ENCODE data around the gene HAUS7.

Gene HAUS7

DNA sequence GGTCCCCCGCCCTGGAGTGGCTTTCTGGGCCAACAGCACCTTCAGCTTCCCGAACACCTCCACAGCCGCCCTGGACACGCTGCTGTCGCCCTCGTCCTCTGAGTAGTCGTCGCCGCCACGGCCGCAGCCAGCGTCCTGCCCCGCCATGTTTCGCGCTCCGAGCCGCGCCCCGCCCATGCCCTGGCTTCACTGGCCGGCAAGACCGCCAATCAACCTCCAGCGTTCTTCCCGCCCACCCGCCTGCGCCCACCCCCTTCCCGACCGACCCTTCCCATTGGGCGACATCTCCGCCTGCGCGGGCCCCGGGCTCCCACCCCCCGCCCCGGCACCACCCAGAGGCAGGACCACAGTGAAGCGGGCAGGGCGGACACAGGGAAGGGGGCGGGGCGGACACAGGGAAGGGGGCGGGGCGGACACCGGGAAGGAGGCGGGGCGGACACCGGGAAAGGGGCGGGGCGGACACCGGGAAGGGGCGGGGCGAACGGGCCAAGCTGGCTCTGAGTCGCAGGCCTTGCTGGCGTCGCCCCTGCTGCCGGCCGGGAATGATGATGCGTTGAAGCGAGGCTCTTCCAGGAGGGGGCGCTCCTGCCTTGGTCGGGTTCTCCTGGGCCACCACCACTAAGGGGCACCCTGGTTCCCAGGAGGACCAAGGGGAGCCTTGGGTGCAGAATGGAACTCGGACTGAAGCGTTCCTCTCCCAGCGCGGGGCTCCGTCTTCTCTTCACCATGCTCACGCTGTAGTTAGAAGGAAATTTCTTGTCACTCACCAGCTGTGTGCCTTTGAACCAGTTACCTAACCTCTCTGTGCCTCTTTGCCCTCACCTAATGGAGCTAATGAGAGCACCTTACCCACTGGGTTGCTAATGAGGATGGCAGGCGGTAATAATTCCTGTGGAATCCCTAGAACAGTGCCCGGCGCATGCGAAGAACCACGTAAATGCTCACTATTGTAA, at the start of gene HAUS7:
Gene HAUS7 (minus strand): TSS at position 166 of the 953 bp plus-strand sequence. CDS start 19 bp downstream, at position 147.
- no peaks in the 10 kb centered on the region for H3K27me3 Mint-ChIP-seq
- peak within 1 kb of the TSS; percentile 82 to 85 for H3K4me3 Mint-ChIP-seq
- DNase-seq (peak; percentile 74), ATAC-seq (replicated peaks) (peak; percentile 83 to 88)
- H3K27ac Mint-ChIP-seq = peak within 1 kb of the TSS; percentile 79
- peaks cover 15% of the 10 kb centered on the region in 2 donors for H3K4me1 Mint-ChIP-seq
- H3K9me3 Mint-ChIP-seq = no peaks in the 10 kb centered on the region
- peaks cover 0 to 8% of the 10 kb centered on the region in 2 donors for H3K36me3 Mint-ChIP-seq

DNA sequence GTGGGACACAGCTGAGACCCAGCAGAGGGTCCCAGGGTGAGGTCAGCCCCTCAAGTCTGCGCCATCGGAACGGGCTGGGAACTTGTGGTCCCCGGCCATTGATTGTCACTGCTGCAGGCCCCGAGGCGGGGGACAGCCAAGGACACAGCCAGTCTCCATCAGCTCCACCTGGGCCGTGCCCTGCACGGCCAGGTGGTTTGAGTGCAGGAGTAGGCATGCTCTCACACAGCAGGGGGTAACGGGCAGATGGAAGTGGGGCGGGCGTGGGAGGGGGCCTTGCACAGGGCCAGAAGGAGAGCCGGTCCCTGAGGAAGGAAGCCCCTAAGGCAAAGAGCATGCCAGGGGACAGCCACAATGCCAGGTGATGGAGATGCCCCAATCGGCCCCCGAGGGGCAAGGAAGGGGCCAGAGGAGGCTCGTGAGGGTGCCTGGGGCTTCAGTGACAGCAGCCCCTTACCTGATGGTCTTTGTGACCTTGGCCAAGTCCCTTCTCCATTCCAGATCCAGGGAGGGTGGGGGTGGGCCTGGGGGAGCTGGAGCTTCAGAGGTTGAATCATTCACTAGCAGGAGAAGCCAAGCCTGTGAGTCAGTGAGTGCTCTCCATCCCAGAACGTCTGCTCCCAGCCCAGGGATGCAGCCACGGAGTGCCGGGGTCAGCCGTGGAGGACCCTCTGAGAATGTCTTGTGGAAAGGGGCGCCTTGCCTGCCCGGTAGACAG, 49.4 kb upstream of the HAUS7 start:
- Mint-ChIP-seq H3K27me3 (peaks cover 25 to 53% of the 10 kb centered on the region in 2 donors), H3K4me3 (no peak overlapping the region), H3K9me3 (no peaks in the 10 kb centered on the region), H3K4me1 (peaks cover 5 to 6% of the 10 kb centered on the region in 2 donors), H3K36me3 (no peaks in the 10 kb centered on the region), H3K27ac (no peak overlapping the region)
- no peak for ATAC-seq (replicated peaks)
- DNase-seq = no peak

DNA sequence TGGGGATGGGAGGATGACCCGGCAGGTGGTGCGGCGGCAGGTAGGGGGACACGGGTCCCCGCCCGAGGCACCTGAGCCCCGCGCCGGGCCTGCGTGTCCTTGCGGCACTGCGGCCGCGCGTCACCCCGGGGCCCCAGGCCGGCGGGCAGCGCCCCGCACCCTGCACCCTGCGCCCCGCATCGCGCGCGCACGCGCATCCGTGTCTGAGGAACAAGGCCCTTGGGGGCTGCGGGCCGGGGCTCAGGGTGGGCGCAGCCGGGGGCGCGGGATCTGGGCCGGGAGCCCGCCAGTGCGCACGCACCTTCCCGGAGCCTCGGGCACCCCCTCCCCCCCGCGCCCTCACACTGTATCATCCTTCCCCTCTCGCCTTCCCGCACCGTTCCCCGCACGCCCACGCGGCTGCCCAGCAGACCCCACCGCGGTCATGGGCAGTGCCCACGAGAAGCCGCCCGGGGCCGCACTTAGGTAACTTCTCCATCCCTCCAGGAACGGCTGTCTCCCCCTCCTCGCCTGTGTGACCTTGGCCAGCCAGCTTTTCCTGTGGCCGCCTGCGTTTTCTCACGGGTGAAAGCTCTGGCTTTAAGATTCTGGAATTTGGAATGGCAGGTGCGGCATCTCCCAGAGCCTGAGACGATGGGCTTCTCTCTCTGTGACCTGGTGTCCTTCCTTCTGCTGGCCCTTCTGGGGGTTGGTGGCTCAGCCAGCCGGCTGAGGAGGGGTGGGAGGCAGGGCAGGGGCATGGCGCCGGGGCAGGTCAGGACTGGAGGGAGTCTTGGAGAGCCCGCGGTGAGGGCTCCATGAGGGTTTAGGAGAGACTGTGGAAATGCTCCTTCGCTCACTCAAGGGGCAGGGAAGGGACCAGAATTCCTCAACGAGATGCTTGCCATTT, 47.8 kb upstream of the HAUS7 start:
- Mint-ChIP-seq H3K4me1 (peaks cover 5 to 6% of the 10 kb centered on the region in 2 donors), H3K9me3 (no peaks in the 10 kb centered on the region), H3K27ac (no peak overlapping the region), H3K4me3 (peak overlapping the region in 1 of 2 donors; percentile 23), H3K27me3 (peaks cover 25 to 53% of the 10 kb centered on the region in 2 donors), H3K36me3 (no peaks in the 10 kb centered on the region)
- no peak for DNase-seq
- no peak for ATAC-seq (replicated peaks)

DNA sequence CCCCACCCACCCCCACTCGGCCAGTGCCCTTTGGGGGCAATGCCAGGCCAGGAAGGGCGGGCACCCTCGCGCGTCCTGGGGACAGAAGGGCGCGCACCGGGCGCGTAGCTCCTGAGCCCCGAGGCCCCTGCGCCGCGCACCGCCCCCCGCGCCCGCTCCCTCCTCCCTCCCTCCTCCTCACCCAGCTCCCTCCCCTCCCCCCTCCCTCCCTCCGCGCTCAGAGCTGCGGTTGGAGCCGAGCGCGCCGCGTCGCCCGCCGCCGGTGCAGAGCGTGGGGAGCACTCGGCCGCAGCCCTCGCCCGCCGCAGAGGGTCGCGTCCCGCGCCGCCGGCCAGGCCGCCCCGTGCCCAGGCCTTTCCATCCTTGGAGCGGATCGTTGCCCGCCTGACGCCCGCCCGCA, 47.0 kb upstream of the HAUS7 start, which contains the start of gene ATP2B3:
Gene ATP2B3 (plus strand): TSS at position 220 of the 400 bp plus-strand sequence. CDS start 18,606 bp downstream, outside the sequence.
- Mint-ChIP-seq H3K36me3 (no peaks in the 10 kb centered on the region), H3K4me3 (peak within 1 kb of the TSS in 1 of 2 donors; percentile 23), H3K27me3 (peaks cover 24 to 52% of the 10 kb centered on the region in 2 donors), H3K4me1 (peaks cover 5 to 6% of the 10 kb centered on the region in 2 donors), H3K9me3 (no peaks in the 10 kb centered on the region), H3K27ac (no peak within 1 kb of the TSS)
- DNase-seq = no peak
- ATAC-seq (replicated peaks) = no peak

DNA sequence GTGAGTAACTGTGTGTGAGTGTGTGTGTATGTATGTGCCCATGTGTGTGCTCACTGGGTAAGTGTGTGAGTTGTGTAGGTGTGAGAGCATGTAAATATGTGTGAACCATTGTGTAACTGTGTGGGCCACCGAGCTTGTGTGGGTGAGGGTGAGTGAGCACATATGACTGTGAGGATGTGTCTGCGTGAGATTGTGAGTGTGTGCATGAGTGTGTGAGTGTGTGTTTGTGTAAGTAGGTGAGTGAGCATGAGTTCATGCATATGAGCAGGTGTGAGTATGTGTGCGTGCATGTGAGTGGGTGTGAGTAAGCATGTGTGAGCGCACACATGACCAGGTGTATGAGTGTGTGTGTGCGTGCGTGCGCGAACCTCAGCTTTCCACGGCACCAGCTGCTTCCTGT, 45.7 kb upstream of the HAUS7 start:
- Mint-ChIP-seq H3K9me3 (no peaks in the 10 kb centered on the region), H3K4me3 (no peak overlapping the region), H3K27me3 (peaks cover 15 to 40% of the 10 kb centered on the region in 2 donors), H3K36me3 (no peaks in the 10 kb centered on the region), H3K27ac (no peak overlapping the region), H3K4me1 (peaks cover 5 to 6% of the 10 kb centered on the region in 2 donors)
- DNase-seq = no peak
- no peak for ATAC-seq (replicated peaks)

DNA sequence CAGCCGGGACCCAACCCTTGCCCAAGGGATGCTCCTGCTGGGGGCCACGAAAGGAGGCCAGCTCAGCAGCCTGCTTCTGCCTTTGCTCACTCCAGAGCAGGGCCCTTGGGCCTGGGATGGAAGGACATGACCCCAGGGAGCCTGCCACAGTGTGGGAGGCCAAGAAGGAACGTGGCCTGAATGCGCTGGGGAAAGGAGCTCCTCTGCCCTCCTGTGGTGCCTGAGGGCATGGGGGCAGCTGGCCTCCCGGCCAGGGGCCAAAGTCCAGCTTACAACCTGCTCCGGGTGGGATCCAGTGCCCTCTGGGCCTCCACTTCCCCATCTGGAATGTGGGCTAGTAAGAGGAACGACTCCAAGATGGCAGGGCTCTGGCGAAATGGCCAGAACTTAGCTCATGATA, 45.1 kb upstream of the HAUS7 start:
- H3K4me3 Mint-ChIP-seq = no peak overlapping the region
- peaks cover 12 to 35% of the 10 kb centered on the region in 2 donors for H3K27me3 Mint-ChIP-seq
- no peaks in the 10 kb centered on the region for H3K9me3 Mint-ChIP-seq
- peaks cover 5 to 6% of the 10 kb centered on the region in 2 donors for H3K4me1 Mint-ChIP-seq
- no peak overlapping the region for H3K27ac Mint-ChIP-seq
- DNase-seq = no peak
- no peaks in the 10 kb centered on the region for H3K36me3 Mint-ChIP-seq
- ATAC-seq (replicated peaks) = no peak

DNA sequence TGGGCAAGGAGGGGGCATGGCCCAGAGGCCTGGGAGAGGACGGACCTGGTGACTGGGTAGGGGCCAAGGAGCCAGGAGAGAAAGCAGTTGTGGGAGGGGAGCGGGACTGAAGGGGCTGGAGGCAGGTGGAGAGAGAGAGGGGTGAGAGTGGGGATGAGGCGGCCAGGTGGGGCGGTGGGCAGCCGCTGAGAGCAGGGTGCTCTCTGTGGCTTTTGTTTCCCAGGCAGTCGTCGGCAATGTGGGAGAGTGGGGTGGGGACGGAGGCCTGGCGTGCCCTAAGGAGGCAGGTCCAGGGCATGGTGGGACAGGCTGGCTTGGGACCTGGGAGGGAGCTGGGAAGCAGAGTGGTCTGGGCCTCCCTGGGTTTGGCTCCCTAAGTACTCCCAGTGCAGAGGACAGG, 43.9 kb upstream of the HAUS7 start:
- no peak for DNase-seq
- H3K9me3 Mint-ChIP-seq = no peaks in the 10 kb centered on the region
- no peak overlapping the region for H3K4me3 Mint-ChIP-seq
- no peak for ATAC-seq (replicated peaks)
- no peaks in the 10 kb centered on the region for H3K36me3 Mint-ChIP-seq
- no peak overlapping the region for H3K27ac Mint-ChIP-seq
- H3K27me3 Mint-ChIP-seq = peaks cover 12 to 27% of the 10 kb centered on the region in 2 donors
- H3K4me1 Mint-ChIP-seq = peaks cover 5 to 6% of the 10 kb centered on the region in 2 donors

DNA sequence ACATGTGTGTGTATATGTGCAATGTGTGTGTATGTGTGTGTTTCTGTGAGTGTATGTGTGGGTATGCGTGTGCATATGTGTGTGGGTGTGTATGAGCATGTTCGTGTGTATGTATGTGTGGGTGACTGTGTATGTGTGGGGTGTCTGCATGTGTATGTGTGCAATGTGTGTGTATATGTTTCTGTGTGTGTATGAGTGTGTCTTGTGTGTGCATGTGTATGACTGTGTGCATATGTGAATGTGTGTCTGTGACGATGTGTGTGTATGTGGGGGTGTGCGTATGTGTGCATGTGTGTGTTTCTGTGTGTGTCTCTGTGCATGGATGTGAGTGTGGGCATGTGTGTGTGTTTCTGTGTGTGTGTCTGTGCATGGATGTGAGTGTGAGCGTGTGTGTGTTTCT, 42.9 kb upstream of the HAUS7 start:
- DNase-seq (no peak), ATAC-seq (replicated peaks) (no peak)
- Mint-ChIP-seq H3K4me1 (peaks cover 2 to 4% of the 10 kb centered on the region in 2 donors), H3K36me3 (peaks cover 0 to 1% of the 10 kb centered on the region in 2 donors), H3K27ac (no peak overlapping the region), H3K9me3 (no peaks in the 10 kb centered on the region), H3K4me3 (no peak overlapping the region), H3K27me3 (peaks cover 13 to 17% of the 10 kb centered on the region in 2 donors)

DNA sequence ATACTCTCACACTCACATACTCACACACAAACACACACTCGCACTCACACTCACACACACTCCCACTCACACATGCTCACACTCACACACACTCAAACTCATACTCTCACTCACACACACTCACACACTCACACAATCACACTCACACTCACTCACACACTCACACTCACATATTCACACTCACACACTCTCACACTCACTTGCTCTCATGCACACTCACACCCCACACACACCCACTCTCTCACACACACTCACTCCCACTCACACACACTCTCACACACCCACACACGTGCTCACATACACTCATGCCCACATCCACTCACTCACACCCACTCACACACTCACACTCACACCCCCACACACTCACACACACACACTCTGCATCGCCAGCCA, 42.1 kb upstream of the HAUS7 start:
- Mint-ChIP-seq H3K27ac (no peak overlapping the region), H3K4me3 (no peak overlapping the region), H3K27me3 (peaks cover 11 to 14% of the 10 kb centered on the region in 2 donors), H3K9me3 (no peaks in the 10 kb centered on the region), H3K36me3 (peaks cover 0 to 1% of the 10 kb centered on the region in 2 donors), H3K4me1 (peaks cover 5 to 8% of the 10 kb centered on the region in 2 donors)
- ATAC-seq (replicated peaks) (no peak), DNase-seq (no peak)

DNA sequence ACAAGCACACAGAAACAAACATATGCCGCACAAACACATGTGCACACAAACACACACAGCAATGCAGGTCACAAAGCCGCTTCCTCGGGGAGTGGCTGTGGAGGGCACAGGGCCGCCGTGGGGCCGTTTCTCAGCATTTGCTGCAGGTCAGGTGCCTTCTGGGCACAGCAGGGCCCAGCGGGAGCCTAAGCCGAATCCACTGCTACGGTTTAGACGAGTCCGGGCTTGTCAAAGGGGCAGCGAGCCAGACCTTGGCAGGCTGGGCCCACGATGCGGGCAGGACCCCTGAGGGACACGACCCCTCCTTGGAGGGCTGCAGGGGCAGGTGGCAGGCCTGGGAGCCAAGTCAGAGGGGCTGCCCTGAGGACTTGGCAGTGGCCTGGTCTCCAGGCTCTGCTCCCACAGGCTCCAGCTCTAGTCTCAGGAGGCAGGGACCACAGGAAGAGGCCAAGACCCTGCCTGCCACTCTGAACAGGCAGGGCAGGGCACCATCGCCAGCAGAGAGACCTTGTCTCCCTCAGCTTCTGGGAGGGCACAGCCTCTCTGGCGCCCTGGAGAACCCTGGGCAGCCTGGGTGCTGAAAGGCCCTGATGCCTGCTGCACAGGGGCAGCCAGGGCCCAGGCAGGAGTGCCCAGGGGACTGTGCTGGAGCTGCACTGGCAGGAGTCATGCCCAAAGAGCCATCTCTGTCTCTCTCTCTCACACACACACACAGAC, 41.6 kb upstream of the HAUS7 start:
- H3K36me3 Mint-ChIP-seq = peaks cover 0 to 1% of the 10 kb centered on the region in 2 donors
- H3K27ac Mint-ChIP-seq = no peak overlapping the region
- DNase-seq = no peak
- H3K27me3 Mint-ChIP-seq = peaks cover 12 to 13% of the 10 kb centered on the region in 2 donors
- no peaks in the 10 kb centered on the region for H3K9me3 Mint-ChIP-seq
- H3K4me1 Mint-ChIP-seq = peaks cover 8 to 9% of the 10 kb centered on the region in 2 donors
- no peak for ATAC-seq (replicated peaks)
- no peak overlapping the region for H3K4me3 Mint-ChIP-seq

DNA sequence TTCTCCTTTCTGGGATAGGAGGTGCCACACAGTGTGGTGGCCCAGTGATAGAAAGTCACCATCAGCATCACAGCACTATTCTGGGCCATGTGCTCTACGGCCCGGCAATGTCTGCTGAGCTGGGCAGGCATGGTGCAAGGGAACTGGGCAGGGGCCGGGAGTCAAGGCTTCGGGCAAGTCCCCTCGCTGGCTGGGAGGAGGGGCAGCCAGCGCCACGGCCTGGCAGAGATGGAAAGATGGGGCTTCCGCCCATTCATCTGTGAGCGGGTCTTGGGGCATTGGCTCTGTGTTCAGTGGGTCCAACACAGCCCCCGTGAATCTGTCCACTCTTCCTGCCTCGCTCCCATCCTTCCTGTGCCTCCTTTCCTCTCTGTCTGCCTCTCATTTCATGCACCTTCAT, 40.0 kb upstream of the HAUS7 start:
- H3K4me3 Mint-ChIP-seq = no peak overlapping the region
- H3K36me3 Mint-ChIP-seq = peaks cover 0 to 1% of the 10 kb centered on the region in 2 donors
- H3K27ac Mint-ChIP-seq = no peak overlapping the region
- H3K9me3 Mint-ChIP-seq = no peaks in the 10 kb centered on the region
- peaks cover 3 to 9% of the 10 kb centered on the region in 2 donors for H3K4me1 Mint-ChIP-seq
- H3K27me3 Mint-ChIP-seq = peaks cover 5 to 10% of the 10 kb centered on the region in 2 donors
- ATAC-seq (replicated peaks) (no peak), DNase-seq (no peak)

DNA sequence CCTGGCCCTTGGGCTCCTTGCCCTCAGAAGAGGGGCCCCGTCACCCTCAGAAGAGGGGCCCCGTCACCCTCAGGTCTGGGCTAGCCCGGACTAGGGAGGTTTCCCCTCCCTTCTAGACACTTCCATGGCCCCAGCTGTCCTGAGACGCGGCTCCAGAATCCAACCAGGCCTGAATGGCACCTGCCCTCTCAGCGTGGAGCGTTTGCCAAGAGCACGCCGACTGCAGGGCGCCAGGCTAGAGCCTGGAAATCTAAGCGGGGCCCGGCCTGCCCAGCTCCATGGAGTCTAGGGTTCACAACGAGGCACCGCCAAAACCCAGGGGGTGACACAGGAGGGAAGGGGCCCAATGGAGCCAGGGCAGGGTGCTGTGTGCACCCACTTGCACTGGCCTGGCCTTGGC, 39.2 kb upstream of the HAUS7 start:
- peaks cover 5 to 16% of the 10 kb centered on the region in 2 donors for H3K27me3 Mint-ChIP-seq
- DNase-seq = no peak

More for the DNA sequence above, 39.2 kb upstream of the HAUS7 start:
- ATAC-seq (replicated peaks) = no peak
- Mint-ChIP-seq H3K36me3 (peaks cover 0 to 1% of the 10 kb centered on the region in 2 donors), H3K4me1 (peaks cover 3 to 9% of the 10 kb centered on the region in 2 donors), H3K4me3 (no peak overlapping the region), H3K9me3 (no peaks in the 10 kb centered on the region), H3K27ac (no peak overlapping the region)

Measured in stimulated activated naive B cell treated with anti-CD40 and anti-IgM and Interleukin-4, amounts not matched to agents 10 μg/mL and 1 μg/mL and 100 μg/mL, for 72 hours (primary cell).